CD4-positive, alpha-beta T cell treated with Interleukin-2 at 100 ng/mL for 4 hours (primary cell): ENCODE data around the gene PNMT.

Experiments used
- DNase-seq: peaks from one replicate; pipeline ENCODE4 v3.0.0-alpha.2; 2020; ENCODE audit warnings: low spot score

PNMT gene

DNA sequence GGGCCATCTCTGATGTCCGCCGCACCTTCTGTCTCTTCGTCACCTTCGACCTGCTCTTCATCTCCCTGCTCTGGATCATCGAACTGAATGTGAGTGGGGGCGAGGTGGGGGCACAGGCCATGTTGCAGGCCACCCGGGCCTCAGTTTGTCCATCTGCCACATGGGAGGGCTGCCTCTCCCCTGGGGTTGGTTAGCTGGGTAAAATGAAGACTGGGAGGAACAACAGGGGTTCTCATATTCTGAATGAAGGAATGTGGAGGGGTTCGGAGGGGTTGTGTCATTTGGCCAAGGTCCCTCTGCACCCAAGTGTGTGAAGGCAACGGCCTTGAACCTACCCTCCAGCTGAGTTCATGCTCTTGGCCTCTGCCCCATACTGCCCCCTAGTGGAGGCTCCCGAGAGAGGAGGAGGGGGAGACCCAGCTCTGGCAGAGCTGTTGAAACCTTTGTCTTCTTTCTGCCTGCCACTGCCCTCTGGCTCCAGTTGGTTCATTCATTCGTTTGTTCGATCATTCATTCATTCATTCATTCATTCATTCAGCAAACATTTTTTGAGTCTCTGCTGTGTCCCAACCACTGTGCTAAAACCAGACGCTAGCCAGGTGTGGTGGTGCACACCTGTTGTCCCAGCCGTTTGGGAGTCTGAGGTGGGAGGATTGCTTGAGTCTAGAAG is 14.5 kb upstream of the PNMT start:
- DNase-seq = peak; percentile 80

DNA sequence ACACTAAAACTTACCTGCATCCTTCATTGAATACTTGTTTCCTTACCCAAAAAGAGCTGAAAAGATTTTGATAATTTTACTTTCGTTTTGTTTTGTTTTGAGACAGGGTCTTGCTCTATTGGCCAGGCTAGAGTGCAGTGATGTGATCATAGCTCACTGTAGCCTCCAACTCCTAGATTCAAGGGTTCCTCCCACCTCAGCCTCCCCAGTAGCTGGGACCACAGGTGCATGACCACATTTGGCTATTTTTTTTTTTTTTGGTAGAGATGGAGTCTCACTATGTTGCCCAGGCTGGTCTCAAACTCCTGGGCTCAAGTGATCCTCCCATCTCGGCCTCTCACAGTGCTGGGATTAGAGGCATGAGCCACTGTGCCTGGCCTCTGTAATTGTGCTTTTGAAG is 13.1 kb upstream of the PNMT start:
- no peak for DNase-seq

DNA sequence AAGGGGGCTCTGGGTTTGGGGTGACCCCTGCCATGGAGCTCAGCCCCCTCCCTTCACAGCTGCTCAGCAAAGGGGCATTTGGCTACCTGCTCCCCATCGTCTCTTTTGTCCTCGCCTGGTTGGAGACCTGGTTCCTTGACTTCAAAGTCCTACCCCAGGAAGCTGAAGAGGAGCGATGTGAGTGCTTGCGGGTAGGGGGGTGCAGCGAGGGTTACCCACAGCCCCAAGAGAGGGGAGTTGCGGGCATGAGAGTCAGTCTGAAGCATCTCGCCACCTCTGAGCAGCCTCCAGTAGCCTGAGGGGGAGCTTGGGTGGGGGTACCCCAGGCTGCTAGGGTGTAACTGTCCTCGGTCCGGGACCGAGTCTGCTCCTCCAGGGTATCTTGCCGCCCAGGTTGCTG is 9.9 kb upstream of the PNMT start:
- DNase-seq = no peak

DNA sequence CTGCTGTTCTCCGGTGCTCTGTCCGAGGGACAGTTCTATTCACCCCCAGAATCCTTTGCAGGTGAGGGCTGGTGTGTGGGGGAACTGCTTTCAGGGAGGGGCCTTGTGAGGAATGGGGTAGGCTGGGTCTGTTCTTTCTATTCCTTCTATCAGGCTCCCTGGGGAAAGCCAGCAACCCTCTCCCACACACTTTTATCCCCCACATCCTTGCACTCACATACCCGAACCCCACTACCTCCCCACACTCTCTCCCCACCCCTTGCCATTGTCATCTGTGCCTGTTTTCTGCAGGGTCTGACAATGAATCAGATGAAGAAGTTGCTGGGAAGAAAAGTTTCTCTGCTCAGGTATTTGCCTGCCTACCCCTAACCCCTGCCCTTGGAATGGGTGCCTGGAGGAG is 9.5 kb upstream of the PNMT start:
- DNase-seq = no peak

DNA sequence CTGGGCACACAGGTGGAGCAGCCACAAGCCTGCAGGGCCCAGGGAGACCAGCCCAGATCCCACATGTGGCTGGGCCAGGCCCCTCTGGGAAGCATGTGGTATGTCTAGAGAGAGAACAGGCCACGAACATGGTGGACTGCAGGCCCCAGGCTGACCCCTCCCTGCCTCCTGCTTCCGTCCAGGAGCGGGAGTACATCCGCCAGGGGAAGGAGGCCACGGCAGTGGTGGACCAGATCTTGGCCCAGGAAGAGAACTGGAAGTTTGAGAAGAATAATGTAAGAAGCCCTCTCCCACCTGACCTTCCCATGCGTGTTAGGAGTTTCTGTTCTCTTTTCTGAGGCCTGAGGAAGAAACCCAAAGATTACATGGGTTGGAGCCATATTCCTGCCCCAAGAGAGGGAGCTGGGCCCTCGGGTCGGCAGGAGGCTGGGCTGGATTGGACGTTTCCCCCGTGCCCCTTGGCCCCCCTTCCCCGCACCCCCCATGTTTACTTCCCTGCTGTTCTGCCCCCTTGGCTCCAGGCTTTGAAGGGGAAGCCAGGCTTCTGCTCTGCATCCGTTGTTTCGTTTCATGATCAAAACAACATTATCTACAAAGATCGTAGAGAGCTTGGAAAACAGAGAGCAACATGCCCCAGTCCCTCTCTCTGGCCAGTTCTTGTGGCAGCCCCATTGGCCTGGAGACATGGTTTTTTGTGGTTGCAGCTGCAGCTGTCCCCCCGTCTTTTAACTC is 8.8 kb upstream of the PNMT start:
- DNase-seq = no peak

GRCh38 chr17:39660011-39660360 is 8.3 kb upstream of the PNMT start:
- no peak for DNase-seq

DNA sequence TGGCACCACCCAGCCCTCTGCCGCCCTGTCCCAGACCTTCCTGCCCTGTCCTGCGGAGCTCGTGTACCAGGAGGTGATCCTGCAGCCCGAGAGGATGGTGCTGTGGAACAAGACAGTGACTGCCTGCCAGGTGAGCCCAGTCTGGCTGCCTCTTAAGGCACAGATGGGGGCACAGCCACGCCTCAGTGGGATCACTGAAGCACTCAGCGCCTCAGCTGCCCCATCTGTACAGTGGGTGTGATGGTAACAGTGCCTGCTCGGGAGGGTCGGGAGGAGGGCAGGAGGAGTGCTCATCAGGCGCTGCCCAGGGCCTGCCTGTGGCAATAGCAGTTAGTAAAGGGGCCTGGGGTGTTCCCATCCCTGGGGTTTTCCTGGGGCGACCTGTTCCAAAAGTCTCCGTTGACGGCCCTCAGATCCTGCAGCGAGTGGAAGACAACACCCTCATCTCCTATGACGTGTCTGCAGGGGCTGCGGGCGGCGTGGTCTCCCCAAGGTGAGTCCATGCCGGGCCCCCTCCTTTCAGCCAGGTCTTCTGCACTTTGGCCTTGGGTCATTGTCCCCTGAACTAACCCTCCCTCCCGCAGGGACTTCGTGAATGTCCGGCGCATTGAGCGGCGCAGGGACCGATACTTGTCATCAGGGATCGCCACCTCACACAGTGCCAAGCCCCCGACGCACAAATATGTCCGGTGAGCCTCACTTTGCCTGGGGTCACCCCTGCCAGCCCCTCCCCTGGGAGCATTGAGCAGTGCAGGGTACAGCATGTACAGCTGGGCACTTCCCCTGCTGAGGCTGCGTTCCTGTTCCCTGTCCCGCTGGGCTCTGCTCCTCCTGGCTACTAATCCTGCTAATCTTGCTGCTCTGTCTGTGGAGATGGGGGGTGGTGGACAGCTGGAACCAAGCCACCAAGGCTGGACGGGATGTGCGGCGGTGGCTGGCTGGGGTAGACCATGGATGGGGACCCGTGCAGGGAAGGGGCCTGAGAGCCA is 7.6 kb upstream of the PNMT start:
- DNase-seq = no peak

DNA sequence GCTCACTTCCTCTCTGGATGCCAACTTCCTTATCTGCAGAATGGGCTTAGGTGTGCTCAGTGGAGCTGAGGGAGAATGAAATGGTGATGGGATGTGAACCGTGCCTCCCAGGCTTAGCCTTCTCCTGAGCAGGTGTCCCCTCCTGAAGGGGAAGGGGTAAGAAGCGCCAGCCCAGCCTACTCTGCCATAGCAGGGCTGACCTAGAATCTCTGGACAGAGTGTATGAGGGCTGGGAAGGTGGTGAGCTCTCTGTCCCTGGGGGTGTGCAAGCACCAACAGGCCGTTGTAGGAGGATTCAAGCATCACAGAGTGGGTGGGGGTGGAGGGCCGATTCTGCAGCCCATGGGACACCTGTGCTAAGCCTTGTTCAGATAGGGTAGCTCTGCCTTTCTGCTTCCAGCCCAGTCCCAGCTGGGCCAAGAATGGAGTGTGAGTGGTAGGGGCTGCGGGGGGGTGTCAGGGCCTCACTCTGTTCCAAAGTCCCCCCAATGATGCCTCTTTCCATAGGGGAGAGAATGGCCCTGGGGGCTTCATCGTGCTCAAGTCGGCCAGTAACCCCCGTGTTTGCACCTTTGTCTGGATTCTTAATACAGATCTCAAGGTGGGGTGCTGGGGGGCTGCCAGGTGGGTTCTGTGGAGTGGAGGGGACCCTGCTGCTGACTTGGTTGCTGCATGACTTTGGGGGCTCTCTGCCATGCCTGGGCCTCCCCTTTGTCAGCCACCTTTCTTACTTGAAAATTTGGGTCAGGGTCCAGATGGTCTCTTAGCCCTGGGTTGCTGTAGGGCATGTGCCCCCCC is 6.3 kb upstream of the PNMT start:
- no peak for DNase-seq

DNA sequence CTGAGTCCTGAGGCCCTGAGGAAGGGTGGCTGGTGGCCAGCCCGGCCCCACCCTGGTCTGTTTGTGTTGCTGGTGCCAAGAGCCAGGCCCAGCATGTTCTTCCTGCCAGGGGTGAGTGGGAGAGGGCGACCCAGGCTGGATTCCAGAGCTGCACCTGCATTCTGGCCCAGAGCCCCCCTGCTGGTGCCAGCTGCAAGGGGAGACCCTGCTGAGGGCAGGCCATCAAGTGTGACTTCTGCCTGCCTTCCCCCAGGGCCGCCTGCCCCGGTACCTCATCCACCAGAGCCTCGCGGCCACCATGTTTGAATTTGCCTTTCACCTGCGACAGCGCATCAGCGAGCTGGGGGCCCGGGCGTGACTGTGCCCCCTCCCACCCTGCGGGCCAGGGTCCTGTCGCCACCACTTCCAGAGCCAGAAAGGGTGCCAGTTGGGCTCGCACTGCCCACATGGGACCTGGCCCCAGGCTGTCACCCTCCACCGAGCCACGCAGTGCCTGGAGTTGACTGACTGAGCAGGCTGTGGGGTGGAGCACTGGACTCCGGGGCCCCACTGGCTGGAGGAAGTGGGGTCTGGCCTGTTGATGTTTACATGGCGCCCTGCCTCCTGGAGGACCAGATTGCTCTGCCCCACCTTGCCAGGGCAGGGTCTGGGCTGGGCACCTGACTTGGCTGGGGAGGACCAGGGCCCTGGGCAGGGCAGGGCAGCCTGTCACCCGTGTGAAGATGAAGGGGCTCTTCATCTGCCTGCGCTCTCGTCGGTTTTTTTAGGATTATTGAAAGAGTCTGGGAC is 5.5 kb upstream of the PNMT start:
- no peak for DNase-seq

GRCh38 chr17:39663340-39663687 is 4.9 kb upstream of the PNMT start:
- no peak for DNase-seq

DNA sequence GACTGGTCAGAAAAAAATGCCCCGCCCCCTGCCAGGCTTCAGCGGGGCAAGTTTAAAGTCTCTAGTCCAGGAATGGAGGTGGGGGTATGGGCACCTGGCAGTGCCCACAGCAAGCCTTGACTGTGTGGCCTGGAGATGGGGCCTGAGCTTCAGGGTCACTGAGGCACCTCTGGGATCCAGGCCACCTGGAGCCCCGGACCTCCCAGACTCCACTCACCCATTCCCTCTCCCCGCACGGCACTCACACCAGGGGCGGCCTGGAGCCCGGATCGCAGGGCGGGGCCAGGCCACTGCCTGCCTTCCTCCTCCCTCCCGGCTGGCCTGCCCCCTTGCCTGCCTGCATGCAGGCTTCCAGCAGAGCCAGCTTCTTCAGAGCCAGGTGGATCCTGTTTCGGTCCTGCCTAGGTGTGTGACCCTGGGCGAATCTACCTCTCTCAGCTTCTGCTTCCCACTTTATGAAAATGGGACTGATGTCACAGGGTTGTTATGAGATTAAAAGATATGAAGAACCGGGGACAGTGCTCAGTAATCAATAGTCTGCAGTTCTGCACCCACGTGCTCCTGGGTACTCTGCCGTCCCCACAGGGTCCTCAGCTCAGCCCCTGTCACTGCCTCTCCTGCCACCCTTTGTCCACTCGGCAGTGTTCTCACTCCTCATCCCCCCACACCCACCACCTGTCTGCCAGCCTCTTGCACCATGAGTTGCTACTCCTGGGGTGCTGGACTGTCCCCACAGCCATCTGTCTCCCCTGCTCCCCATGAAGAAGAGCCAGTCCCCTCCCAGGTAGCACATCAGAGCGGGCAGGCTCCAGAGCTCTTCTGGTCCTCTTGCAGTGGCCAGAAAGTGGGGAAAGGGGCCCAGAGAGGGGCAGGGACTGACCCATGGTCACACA is 4.3 kb upstream of the PNMT start:
- no peak for DNase-seq

DNA sequence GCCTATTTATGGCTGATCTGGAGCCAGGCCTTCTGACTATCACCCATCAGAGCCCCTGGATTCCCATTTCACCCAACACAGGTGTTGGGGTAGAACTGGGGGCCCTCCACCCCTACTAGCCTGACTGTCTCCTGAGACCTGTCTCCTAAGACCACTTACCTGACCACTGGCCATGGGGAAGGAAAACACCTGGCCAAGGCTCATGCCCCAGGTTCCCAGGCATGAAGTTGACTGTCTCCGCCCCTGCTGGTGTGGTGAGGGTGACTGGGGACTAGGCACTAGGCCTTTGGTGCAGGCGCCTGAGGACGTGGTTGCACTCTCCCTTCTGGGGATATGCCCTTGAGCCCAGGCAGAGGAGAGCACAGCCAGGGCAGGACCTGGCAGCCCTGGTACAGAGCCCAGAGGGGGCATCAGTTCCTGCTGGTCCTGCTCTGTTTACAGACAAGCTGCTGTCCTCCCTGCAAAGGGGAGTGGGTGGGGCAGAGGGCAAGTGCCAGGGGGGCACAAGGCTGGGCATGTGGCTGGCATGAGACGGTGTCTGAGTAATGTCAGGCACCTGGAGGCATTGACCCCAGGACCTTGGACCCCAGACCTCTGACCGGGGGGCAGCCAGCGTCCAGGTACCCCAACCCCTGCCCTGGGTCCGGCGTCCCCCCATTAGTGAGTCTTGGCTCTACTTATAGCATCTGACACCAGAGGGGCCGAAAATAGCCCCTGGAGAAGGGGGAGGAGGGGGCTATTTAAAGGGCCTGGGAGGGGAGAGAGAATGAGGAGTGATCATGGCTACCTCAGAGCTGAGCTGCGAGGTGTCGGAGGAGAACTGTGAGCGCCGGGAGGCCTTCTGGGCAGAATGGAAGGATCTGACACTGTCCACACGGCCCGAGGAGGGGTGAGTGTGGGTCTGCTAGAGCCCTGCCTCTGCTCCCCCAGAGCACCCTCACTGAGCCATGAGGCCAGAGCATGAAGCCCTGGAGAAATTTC is 3.4 kb upstream of the PNMT start, which contains the start of gene TCAP:
Gene TCAP (plus strand): TSS at position 769 of the 981 bp plus-strand sequence. CDS start 11 bp downstream, at position 780.
- no peak for DNase-seq

DNA sequence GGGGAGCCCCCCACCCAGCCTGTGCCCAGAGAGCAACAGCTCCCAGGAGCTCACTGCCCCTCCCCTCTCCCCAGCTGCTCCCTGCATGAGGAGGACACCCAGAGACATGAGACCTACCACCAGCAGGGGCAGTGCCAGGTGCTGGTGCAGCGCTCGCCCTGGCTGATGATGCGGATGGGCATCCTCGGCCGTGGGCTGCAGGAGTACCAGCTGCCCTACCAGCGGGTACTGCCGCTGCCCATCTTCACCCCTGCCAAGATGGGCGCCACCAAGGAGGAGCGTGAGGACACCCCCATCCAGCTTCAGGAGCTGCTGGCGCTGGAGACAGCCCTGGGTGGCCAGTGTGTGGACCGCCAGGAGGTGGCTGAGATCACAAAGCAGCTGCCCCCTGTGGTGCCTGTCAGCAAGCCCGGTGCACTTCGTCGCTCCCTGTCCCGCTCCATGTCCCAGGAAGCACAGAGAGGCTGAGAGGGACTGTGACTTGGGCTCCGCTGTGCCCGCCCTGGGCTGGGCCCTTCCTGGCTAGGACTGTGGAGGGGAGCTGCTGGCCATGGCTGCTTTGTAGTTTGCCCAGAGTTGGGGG is 2.5 kb upstream of the PNMT start:
- DNase-seq = no peak

DNA sequence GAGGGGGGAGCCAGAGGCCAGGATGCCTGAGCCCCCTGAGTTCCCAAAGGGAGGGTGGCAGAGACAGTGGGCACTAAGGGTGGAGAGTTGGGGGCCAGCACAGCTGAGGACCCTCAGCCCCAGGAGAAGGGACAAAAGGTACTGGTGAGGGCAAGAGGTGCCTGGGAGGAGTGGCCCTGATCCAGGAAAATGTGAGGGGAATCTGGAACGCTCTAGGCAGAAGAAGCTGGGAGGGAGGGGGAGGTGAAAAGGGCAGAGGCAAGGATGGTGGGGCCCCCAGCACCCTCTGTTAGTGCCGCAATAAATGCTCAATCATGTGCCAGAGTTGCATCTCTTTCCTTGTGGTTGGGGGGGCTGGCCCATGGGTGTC is 2.0 kb upstream of the PNMT start:
- no peak for DNase-seq

DNA sequence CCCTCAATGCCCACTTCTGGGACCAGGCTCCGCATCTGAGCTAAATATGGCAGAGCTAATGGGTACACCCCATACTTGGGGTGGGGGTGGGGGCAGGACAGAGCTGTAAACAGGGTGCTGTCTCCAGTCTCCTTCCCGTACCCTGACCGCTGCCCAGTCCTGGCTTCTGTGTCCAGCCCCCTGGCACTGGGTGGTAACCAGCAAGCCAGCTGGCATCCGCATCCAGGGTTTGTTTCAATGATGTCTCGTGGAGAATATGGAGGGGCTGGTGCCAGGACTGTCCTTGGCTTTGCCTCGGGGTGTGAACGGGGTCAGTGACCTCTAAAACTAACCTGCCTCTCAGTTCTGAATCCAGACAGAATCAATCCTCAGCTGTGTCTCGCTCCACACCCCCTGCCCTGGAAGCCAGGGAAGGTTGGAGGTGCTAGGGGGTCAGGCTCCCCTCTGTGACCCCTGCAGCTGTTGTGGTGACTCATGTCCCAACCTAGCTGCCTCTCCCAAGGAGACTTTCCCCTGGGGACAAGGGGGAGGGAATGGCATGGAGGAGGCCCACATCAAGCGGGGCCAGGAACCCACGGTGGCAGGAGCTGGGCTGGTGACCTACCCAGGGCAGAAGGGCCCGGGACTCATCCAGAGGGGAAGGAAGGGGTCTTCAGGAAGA is 1.5 kb upstream of the PNMT start:
- no peak for DNase-seq

GRCh38 chr17:39667262-39667944 is 850 bp upstream of the PNMT start:
- no peak for DNase-seq
